Kidney tubule cell (primary cell): ENCODE data around the gene KRT14.
A peak's percentile ranks its signal among the peaks of the same experiment; 100 is the strongest.

Experiments
- DNase-seq: peaks from one replicate; pipeline ENCODE4 v3.0.0-alpha.2; 2018; ENCODE audit warnings: low spot score

KRT14 gene

DNA sequence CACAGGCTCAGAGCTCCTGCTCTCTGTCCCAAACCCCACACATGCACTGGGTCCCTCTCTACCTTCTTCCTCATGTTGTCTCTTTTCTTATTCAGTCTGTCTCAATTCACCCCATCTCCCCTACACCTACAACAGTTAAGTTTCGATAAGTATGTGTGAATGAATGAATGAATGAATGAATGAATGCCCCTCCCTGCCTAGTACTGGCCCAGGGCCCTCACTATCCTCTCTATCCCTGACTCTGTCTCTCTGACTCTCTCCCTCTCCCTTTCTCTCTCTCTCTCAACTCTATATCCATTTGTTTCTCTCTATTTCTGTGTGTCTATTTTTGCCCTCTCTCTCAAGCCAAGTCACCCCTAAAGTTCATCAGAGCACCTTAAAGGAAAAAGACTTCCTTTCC lies 8.2 kb downstream of the KRT14 start:
- no peak for DNase-seq

DNA sequence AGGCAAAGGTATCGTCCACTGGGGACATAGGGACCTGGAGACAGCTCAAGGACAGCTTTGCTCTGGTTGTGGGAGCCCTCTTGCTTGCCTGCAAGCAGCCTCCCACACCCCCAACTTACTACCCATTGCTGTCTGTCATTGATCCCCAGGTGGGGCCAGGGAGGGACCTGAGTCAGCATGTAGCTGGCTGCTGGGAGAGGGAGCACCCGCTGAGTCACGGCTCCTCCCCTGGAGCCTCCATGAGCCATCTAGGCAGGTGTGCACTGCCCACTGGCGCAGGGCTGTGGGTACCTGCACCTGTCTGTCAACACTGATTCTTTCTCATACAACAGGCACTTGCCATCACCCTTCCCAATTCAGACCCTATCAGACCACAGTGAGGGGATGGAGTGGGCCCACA lies 10.0 kb downstream of the KRT14 start:
- peak; percentile 51 for DNase-seq

DNA sequence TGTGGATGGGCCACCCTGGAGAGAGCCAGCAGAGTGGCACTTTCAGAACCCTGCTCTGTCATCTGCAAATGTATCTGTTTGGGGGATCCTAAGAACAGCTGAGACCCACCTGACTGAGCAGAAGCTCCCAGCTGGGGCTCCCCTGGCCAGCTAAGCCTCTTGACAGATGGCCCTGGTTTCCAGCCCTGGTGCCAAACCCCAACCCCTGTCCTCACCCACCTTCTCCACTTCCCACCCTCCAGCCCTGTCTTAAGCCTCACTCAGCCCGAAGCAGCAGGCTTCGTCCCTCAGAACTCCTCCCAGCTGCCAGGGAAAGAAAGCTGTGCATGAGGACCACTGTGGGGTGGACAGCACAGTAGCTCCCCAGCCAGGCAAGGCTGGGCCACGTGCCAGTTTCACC lies 11.4 kb downstream of the KRT14 start:
- no peak for DNase-seq

DNA sequence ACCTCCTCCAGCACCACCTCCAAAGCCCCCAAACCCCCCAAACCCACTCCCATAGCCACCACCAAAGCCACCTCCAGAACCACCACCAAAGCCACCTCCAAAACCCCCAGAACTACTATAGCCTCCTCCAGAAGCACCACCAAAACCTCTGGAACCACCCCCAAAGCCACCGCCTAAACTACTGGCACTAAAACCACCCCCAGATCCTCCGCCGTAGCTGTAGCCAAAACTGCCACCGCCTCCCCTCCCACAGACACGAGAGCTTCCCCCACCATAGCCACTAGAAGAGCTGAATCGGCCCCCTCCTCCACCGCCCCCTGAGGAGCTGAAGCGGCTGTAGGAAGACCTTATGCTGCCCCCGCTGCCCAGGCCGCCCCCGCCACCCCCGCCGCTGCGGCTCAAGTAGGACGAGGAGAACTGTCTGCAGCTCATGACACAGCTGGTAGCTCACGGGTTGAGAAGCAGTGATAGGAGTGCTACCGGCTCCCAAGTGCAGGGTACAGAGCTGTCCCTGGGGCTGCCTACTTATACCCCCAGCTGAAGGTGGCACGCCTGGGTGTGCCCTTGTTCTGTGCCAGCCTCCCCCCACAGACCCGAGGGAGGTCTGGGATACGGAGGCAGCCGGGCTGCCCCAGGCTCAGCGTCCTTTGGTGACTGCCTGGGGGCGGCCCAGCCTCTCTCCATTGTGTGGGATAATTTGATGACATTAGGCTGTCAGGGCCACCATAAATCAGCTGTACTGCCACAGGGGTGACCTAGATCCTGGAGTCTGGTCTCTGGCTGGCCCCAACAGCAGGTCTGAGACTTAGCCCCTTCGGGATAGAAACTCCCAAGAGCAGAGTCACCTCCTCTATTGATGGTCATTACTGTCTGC lies 14.9 kb downstream of the KRT14 start, which contains the start of gene KRT9:
TSS of gene KRT9 (minus strand) at position 499 of the 874 bp plus-strand sequence. CDS start at position 432, 67 bp downstream.
- DNase-seq, result no peak

DNA sequence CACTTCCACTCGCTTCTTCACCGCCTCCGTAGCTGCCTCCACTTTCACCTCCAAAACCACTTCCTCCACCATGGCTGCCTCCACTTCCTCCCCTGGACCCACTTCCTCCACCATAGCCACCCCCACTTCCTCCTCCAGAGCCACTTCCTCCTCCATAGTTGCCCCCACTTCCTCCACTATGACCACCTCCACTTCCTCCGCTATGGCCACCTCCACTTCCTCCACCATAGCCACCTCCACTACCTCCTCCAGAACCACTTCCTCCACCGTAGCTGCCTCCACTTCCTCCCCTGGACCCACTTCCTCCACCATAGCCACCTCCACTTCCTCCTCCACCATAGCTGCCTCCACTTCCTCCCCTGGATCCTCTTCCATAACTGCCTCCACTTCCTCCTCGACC lies 19.4 kb downstream of the KRT14 start:
- no peak for DNase-seq

DNA sequence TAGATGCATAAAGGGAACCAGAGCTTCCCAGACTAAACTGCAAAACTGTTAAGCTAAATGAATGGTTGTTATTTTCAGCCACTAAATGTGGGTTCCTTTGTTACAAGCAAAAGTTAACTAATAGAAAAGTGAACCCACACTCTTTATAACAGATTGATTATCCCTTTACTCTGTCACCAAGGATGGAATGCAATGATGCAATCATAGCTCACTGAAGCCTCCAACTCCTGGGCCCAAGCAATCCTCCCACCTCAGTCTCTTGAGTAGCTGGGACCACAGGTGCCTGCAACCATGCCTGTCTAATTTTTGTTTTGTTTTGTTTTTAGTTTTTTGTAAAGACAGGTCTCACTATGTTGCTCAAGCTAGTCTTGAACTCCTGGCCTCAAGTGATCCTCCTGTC lies 21.4 kb downstream of the KRT14 start:
- no peak for DNase-seq

DNA sequence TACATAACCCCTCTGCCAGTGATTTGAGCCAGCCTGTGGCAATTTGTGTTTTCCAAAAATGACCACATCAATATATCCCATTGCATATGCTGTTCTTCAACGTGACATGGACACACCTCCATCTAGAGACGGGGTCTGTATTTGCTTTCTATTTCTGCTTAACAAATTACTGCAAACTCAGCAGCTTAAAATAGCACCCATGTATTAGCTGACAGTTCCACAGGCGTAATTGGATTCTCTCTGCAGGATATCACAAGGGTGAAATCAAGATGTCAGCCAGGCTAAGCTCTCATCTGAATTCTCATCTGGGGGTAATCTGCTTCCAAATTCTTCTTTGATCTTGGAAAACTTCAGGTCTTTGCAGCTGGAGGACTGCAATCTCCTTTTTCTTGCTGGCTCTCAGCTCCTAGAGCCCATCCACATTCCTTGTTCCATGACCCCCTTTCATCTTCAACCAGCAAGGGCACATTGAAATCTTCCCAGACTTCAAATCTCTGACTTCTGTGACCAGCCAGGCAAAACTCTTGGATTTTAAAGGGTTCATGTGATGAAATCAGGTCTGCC lies 23.0 kb downstream of the KRT14 start:
- no peak for DNase-seq

DNA sequence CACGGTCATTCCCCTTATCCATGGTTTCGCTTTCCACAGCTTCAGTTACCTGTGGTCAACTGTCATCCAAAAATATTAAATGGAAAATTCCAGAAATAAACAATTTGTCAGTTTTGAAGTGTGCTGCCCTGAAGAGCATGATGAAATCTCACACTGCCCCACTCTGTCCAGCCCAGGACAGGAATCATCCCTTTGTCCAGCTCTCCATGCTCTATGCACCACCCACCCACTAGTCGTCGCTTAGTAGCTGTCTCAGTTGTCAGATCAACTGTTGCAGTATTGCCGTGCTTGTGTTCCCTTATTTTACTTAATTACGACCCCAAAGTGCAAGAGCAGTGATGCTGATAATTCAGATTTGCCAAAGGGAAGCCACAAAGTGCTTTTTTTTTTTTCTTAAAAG lies 25.1 kb downstream of the KRT14 start:
- no peak for DNase-seq

DNA sequence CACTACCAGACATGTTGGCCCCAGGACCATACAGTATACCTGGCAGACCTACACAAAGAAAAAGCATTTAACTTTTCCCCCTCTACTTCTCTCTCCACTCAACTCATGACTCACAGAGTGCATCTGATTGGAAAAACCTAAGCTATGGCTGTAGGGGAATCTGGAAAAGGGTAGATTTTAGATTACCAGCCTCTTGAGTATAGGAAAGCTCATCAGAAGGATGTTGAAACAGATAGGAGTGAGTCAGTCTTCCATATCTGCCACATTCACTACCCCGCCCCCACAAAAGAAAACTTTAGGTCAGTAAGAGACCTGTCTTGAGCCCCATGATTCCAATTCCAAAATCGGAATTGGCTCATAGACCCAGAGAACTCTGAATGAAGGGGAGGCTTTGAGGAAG lies 27.1 kb downstream of the KRT14 start:
- DNase-seq, result no peak

DNA sequence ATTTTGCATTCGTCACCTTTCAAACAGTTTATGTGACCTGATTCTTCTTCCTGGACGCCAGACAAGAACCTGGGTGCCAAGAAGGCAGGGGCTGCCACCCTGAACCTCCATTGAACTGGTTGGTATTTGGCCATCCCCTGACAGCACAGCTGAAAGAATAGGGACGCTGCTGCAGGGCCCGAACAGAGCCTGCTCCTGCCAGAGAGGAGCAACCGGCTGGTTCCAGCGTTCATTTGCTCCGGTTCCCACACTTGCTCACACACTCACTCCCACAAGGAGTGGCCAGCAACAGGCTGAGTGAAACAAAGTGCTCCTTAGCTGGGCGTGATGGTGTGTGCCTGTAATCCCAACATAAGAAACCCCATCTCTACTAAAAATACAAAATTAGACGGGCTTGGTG lies 29.8 kb downstream of the KRT14 start:
- no peak for DNase-seq

DNA sequence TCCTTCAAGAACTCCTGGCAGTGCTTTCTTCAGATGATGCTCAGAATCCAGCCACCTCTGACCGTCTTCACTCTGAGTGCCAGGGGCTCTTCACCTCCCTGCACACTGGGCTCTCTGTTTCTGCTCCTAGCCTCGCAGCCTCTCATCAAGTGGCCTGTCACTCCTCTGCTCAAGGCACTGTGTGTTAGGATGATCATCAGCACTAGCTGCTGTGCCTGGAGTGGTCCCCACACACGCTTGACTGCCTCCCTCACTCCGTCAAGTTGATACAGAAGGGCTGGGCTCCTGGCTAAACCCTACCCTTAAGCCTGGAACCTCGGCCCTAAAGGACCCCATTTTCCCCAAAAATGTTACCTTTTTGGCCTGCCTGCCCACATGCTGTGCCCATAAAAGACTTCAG lies 30.4 kb downstream of the KRT14 start:
- DNase-seq, result no peak

DNA sequence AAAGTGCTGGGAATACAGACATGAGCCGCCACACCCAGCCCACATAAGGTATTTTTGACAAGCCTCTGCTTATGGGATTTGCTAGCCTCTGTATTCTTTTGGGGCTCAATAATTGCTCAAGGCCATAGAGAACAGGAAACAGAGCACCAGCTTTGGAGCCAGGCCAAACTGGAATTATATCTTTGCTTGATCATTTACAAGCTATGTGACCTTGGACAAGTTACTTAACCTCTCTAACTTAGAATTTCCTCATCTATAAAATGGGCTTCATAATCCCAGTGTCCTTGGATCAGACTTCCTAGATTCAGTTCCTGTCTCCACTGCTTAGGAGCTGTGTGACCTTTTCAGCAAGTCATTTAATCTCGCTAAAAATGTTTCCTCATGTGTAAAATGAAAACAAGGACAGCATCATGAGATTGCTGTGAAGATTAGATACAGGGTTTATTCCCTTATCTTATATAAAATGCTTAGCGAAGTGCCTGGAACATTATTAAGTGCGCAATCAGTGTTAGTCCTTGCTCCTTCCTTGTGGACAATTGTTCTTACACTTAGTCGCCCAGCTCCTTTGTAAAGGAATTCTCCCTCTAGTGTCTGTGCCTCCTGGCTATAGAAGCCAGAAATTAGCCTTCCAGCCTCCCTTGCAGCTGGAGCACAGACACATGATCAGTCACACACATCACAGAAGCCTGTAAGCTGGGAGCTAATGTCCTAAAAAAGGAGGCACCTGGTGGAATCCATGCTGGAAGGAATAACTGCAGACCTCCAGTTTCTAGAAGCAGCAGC lies 31.4 kb downstream of the KRT14 start:
- DNase-seq, result peak; percentile 36

DNA sequence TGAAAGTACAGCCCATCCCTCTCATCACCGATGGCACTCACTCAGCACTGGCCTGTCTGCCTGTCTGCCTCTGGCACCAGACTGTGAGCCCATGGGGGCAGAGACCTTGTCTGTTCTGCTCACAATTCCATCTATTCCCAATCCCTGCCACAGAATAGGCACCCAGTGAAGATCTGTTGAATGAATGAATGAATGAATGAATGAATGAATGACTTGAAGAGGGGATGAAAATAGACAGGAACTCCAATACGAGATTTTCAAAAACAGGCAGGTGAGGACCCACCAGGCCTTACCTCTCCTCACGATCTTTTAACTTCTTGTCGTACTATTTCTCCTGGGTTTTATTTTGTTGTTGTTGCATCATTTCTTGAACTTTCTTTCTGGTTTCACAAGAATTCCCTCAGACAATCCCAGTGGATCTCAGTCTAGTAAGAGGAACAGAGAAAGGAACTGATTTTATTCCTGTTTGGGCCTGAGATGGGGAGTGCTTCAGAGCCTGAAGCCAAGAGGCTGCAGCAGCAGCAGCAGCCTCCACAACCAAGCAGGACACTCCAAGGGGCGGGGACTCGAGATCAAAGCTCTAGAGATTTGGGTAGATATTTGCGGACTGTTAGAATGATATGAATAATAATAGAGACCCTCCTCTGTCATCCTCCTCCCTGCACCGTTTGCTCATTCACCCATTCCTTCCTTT lies 32.6 kb downstream of the KRT14 start:
- DNase-seq, result no peak

DNA sequence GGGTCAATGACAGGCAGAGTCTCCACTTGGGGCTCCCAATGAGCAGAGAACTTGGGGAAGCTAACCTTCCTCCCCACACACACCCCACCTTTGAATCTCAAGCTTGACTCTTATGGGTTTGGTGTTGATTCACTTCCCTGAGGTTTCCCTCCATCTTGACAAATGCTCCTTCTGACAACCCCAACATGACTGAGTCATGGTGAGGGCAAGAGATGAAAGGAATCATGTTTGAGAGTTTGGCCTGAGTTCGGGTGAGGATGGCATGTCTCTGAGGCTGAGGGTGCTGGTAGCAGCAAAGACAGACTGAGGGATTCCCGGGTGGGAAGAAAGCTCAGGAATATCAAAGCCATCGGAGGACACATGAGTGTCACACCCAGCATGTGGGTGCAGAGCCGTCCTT lies 33.5 kb downstream of the KRT14 start:
- peak; percentile 26 for DNase-seq

DNA sequence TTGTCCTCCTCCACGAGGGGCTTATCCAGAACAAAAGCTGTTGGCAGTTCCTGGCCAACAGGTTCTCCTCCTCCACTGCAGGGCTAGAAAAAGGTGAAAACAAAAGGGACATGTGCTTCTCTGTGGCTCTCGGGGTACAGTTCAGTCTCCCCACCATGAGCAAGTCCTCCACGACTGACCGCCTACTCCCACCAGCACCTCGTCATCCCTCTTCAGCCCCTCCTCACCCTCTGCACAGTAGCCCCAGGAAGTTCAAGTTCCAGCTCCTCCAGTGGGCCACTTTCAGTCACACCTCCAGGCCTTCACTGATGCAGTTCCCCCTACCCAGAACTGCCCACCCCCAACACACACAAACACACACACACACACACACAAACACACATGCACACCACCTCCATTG lies 34.2 kb downstream of the KRT14 start:
- no peak for DNase-seq

DNA sequence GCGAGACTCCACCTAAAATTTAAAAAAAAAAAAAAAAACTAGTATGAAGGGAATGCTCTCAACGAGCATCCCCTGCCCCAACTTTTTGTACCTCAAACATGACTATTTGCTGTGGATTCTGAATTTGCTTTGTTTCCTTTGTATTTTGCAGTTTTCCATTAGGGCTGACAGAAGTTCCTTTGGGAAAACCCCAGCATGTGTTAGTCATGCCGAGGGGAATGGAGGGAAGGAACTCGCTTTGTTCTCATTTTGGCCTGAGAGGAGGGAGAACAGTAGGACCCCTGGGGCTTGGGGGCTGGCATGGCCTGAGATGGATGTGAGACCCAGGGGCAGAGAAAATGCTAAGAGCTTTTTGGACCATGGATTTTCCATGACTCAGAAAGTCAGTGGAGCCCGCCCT lies 35.3 kb downstream of the KRT14 start:
- peak; percentile 55 for DNase-seq

DNA sequence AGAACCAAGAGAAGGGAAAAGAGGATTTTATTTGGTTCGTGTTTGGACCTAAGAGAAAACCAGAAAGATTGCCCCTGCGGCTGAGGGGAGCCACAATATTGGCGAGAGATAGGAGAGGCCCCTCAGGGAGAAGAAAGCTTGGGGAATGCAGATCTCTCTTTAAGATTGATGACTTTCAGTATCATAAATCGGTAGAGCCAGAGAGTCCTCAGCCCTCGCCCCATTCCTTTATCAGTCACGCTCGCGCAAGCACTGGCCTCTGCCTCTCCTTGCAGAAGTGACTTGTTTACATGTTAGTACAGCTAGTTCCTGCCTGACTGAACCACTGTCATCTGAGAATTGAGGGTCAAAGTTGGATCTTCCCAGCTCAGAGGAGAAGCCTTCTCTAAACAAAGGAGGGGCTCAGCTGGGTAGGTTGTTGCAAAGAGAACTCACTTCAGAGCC lies 37.1 kb downstream of the KRT14 start:
- DNase-seq, result peak; percentile 39

DNA sequence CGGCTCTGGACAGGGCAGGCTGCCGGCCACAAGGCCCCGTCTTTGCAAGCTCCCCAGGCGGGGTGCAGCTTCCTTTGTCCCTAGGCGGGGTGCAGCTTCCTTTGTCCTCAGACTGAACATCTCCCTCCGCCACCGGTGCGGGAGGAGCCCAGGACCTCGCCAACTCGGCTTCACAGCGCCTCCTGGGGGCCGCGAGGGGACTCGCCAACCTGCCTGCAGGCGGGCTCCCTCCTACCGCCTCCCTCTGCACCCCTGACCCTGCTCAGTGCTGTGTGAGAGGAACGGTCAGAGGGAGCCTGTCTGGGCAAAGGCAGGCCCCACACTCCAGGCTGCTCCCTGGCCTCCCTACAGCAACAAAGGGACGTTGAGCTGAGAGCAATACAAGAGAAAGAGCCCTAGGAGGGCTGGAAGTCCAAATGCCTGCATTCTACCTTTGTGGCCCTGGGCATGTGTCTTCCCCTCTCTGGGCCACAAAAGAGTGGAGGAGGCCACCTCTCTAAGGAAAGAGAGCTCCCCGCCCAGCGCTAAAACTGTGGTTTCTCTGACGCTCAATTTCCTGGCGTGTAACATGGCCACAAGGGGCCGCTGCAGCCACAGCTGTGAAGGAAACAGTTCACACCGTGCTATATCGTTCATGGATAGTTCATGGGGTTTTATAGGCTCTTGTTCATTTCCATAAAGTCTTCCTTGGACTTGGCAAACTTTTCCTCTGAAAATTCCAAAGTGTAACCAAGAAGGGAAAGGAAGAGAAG lies 37.7 kb downstream of the KRT14 start:
- peak; percentile 93 for DNase-seq

DNA sequence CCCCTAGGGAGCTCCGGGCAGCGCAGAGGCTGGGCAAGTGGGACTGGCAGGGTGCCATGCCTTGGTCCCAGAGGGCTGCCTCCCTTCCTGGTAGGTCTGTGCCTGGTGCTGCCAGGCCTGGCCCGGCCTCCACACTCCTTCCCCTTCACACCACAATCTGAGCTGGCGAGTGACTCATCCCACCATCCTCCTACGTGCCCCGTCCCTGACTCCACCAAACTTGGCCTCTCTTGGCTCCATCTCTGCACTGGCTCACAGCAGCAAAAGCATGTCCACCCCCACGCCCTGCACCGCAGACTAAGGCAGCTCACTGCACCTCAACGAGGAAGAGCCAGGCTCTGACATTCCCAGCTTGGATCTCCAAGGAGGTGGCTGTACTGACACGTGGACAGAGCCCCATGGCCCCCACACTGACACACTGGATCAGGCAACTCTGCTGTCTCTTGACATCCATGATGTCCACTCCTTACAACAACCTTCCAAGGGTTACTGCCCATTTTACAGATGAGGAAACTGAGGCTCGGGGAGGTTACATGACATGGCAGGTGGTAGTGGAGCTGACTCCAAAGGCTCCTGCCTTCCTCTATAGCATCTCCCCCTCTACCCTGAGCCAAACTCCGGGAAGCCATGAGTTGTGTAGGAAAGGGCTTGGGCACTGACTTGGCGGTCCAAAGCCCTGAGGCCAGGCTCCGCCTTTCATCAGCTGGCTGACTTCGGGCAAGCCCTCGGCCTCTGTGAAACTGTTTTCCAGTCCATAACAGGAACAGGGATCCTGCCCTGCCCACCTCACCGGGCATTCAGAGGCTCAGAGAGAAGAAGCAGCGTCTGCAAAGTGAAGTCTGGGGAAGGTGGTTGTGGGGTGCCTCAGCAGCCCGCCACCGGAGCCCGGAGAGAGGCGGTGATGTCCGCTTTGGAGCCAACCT lies 38.5 kb downstream of the KRT14 start:
- peak; percentile 100 for DNase-seq

DNA sequence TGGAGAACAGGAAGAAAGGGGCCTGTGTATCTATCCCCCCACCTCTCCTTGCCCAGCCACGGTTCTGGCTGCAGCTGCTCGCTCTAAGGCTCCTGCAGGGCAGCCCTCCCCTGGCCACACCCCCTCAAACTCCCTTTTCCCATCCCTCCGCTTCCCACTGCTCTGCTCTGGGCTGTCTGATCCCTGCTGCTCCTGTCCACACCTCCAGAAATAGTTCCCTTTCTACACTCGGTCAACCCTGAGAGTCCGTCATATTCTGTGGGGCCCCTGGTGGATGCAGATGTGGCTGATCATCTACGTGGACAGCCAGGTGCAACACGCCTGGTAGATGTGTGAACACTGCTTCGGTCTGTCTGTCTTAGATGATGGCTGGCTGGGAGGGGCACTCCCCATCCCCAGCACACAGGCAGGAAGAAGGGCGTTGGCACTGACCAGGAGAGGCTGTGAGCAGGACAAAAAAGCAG lies 39.3 kb downstream of the KRT14 start:
- DNase-seq, result no peak
